HG02870 (cell line): ENCODE measurements around the gene LECT2.

Experiments used
- ATAC-seq: cut with Tn5 transposase; IDR thresholded peaks from one replicate; pipeline ENCODE4 v1.9.1; 2021; ENCODE audit warnings: mild to moderate bottlenecking, moderate library complexity; ENCODE audit not compliant: unreplicated experiment

LECT2 gene

DNA sequence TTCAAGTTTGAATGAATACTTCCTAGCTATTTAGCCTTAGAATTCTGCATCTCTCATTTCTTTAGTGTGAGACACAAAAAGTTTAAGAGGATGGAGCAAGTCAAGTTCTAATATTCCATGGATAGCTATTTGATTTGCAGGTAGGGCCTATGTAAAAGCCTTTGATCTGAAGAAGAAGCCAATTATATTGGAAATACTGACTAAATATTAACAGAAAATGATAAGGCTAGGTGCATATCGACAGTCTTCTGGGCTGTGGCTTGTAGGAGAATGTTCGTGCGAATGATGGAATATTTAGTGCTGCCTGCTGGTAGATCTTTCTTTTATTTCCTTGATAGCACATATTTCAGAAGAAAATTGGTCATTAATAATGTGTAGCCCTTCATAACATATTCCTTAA lies at the start of gene LECT2:
LECT2 (minus strand) TSS at position 85 of the 400 bp plus-strand sequence. CDS start 150 bp downstream, outside the sequence.
- ATAC-seq = no peak

DNA sequence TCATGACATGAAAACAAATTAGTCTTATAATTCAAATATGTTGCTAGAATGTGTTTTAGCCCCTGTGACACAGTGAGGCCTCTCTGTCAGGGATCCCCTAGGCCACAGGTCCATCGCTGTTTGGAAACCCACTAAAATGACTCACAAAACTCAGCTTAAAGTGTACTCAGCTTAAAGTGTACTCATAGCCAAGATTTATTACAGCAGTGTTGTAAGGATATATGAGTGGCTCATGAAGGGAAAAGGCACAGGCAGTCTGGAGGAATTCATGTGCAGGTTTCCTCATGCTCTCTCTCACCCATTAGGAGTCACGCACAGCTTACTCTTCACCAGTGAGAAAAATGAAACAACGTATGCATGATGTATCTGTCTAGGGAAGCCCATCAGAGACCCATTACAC lies 49.7 kb upstream of the LECT2 start:
- no peak for ATAC-seq

- no peak for ATAC-seq
Measured at GRCh38 chr5:136001466-136001981, 46.7 kb upstream of the LECT2 start.

DNA sequence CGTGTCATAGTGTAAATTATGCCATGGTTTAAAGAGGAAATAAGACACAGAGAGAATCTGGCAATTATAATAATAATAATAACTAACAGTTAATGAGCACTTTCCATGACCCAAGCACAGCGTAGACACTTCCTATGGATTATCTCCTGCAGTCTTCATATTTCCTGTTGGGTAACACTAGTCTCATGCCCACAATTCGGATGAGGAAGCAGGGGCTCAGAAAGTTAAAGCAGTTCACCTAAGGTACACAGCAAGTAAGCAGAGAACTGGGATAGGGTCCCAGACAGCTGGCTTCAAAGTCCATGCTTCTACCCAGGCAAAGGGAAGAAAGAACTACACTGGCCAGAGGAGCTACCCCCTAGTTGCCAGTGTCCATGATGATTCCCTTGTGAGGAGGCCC lies 46.1 kb upstream of the LECT2 start:
- no peak for ATAC-seq

- no peak for ATAC-seq
Measured at GRCh38 chr5:136000147-136000546, 45.4 kb upstream of the LECT2 start.

GRCh38 chr5:135999406-136000139 lies 44.8 kb upstream of the LECT2 start:
- ATAC-seq = no peak

- no peak for ATAC-seq
Measured at GRCh38 chr5:135998889-135999288, 44.1 kb upstream of the LECT2 start.

- ATAC-seq = no peak
Measured at GRCh38 chr5:135997673-135998335, 43.0 kb upstream of the LECT2 start.

DNA sequence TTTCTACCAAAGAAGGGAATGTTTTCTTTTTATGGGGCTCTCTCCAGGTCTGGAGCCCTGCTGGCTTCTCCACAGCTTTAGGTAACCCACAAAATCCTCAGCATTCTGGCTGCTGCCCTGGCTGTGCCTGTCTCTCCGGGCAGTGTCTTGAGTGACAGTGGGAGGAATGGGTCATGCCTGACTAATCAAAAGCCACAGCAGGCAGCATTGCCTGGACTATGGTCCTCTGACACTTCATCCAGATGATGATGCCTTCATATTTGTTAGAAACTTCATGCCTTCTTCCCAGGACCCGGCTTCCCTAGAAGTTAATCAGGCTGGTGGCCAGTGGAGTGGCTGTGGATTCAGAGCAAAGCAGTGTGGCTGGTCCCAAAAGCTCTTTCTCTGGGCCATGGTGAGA lies 41.8 kb upstream of the LECT2 start:
- ATAC-seq = no peak

GRCh38 chr5:135995976-135996375 lies 41.2 kb upstream of the LECT2 start:
- no peak for ATAC-seq

DNA sequence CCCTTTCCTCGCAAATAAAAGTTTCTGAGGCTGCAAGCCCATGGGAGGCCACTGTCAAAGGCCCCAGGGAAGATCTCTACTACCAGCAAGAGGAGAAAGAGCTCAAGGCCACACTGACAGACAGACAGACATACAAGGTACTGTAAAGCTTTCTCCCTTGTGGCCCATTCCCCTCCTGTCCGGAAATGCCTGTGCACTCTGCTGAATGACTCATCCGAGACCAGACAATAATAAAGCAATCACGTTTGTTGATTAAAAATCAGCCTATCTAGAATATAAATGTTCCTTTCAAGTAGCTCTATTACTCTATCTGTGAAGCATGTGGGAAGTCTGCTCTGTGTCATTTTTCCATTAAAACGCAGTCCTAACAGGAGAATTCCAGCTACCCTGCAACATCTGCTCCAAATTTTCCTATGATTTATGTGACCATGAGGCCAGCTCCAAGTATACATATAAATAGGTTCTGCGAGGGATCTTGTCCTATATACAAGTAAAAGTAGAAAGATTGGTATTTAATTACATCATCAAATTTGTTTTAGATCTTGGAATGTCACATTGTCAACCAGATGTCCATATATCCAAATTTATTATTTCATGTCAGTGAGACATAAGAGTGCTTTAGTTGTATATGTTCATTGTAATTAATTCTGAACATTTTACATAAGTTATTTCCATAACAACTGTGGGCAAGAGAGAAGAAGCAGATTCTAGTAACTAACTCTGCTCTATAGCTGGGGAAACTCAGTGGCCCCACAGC lies 39.3 kb upstream of the LECT2 start:
- no peak for ATAC-seq

- no peak for ATAC-seq
Measured at GRCh38 chr5:135993335-135993879, 38.6 kb upstream of the LECT2 start.

- no peak for ATAC-seq
Measured at GRCh38 chr5:135991429-135991828, 36.6 kb upstream of the LECT2 start.

DNA sequence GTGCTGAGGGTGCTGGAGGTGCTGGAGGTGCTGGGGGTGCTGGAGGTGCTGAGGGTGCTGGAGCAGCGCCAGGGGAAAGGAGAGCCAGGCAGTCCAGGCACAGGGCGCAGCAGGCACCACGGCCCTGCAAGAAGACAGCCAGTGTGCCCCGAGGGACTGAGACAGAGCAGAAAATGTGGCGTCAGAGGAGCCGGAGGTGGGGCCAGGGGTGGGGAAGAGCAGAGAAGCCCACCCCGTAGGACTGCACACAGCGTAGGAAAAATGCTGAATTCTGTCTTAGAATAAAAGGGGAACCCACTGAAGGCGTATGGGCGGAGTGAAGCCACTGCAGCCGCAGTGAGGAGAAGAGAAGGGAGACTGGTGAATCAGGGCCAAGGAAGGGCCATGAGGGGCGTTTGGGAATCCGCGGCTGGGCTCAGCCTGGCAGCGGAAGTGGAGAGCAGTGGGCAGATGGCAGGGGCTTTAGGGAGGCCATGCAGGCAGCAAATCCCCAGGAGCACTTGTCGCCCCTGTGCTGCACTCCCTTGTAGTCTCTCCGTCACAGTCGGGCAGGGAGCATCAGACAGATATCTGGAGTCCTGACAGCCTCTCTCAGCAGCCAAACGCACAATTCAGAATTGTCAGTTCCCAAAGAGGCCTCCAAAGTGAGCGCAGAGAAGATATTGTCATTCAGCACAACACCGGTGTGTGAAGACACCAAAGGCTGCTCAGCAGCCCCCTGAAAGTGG lies 35.9 kb upstream of the LECT2 start:
- no peak for ATAC-seq

DNA sequence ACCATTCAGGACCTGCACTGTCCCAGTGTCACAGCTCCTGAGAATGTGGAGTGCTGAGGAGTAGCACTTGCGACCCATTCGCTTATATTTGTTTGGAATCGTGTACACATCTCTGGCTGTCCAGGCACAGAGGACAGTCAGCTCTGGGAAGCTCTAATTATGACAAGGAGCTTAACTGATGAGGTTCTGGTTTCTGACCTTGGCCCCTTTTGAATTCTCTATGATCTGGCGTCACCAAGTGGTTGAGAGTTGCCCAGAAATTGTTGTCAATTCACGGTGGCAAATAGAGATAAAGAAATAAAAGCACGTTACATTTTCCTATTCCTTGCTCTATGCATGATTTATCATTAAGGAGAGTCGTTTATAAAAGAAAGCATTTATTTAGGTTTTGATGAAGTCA lies 34.9 kb upstream of the LECT2 start:
- ATAC-seq = no peak

DNA sequence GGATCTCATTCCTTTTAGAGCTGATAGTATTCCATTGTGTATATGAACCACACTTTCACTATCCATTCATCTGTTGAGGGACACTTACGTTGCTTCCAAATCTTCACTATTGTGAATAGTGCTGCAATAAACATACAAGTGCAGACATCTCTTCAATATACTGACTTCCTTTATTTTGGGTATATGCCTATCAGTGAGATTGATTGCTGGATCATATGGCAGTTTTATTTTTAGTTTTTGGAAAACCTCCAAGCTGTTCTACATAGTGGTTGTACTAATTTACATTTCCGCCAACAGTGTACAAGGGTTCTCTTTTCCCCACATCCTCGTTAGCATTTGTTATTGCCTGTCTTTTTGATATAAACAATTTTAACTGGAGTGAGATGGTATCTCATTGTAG lies 33.8 kb upstream of the LECT2 start:
- ATAC-seq = no peak

DNA sequence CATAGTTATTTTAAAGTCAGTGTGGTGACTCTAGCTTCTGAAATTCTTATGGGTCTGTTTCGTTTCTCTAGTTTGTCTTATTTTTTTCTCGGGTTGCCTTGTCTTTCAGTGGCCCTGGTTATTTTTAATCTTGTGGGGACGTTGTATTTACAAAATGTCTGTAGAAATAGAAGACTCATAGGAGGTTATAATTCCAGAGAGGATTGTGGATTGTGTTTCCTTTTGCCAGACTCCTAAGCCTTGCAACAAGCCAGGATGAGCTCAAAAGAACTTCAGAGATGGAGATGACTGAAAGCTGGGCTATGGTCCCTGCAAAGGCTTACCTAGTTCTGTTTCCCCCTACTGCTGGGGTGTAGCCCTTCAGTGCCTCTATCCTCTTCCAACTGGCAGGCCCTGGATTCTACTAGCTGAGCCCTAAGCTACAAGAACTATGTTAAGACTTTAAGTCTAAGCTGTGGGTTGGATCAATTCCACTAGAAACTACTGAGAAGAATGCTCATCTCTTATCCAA lies 32.2 kb upstream of the LECT2 start:
- ATAC-seq = no peak

DNA sequence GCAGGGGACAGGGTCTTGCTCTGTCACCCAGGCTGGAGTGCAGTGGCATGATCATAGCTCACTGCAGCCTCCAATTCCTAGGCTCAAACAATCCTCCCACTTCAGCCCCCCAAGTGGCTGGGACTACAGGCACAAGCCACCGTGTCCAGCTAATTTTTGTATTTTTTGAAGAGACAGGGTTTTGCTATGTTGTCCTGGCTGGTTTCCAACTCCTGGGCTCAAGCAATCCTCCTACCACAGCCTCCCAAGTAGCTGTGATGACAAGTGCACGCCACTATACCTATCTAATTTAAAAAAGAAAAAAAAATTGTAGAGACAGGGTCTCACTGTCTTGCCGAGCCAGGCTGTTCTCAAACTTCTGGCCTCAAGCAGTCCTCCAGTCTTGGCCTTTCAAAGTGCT lies 31.6 kb upstream of the LECT2 start:
- no peak for ATAC-seq

- no peak for ATAC-seq
Measured at GRCh38 chr5:135985951-135986350, 31.2 kb upstream of the LECT2 start.

DNA sequence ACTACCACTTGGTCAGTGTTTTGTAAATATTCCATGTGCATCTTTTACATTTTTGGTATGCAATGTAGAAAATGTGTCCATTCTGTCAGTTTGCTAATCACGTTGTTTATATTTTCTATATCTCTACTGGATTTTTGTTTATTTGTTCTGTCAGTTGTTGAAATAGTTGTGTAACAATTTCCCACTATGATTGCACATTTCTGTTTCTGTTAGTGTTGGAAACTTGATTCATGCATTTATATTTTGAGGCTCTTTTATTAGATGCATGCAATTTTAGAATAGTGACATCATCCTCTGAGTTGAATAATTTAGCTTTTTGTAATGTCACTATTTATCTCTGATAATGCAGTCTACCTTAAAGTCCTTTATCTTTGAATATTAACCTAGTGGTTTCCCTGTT lies 25.8 kb upstream of the LECT2 start:
- no peak for ATAC-seq

GRCh38 chr5:135979510-135979909 lies 24.7 kb upstream of the LECT2 start:
- no peak for ATAC-seq
